NCI-H510A treated with DMSO at 0.1 percent for 48 hours (cell line): Measurements from ENCODE around the gene GSTA2.
"Not testable (repeated sequence)": the region's sequence is repeated elsewhere in the genome, so short reads cannot be mapped to it uniquely, and the experiment has no call there.

ENCODE experiments used
- DNase-seq: peaks from one replicate; lab custom pipeline; 2025; lab: John Stamatoyannopoulos, UW

Gene GSTA2

GRCh38 chr6:52763322-52763916 is at the start of gene GSTA2:
Gene GSTA2 (minus strand): TSS chr6:52763475. CDS start chr6:52757947, 5,528 bp downstream.
- not testable (repeated sequence) for DNase-seq

GRCh38 chr6:52809777-52810176 is 46.5 kb upstream of the GSTA2 start:
- DNase-seq, result not testable (repeated sequence)

GRCh38 chr6:52808660-52809059 is 45.4 kb upstream of the GSTA2 start:
- no peak for DNase-seq

- DNase-seq, result not testable (repeated sequence)
Observed at GRCh38 chr6:52803668-52804255, 40.5 kb upstream of the GSTA2 start, which contains the start of gene GSTA1. Gene GSTA1 (minus strand): TSS chr6:52803816. CDS start chr6:52799267, 4,549 bp downstream.

GRCh38 chr6:52802806-52803205 is 39.5 kb upstream of the GSTA2 start:
- DNase-seq, result no peak

GRCh38 chr6:52801188-52801841 is 38.0 kb upstream of the GSTA2 start:
- peak; percentile 55 for DNase-seq

GRCh38 chr6:52799272-52799671 is 36.0 kb upstream of the GSTA2 start:
- DNase-seq, result not testable (repeated sequence)

- DNase-seq, result not testable (repeated sequence)
Observed at GRCh38 chr6:52794366-52794765, 31.1 kb upstream of the GSTA2 start.

GRCh38 chr6:52790861-52791260 is 27.6 kb upstream of the GSTA2 start:
- no peak for DNase-seq

- DNase-seq, result not testable (repeated sequence)
Observed at GRCh38 chr6:52789658-52790057, 26.4 kb upstream of the GSTA2 start.

- no peak for DNase-seq
Observed at GRCh38 chr6:52788478-52788877, 25.2 kb upstream of the GSTA2 start.

- no peak for DNase-seq
Observed at GRCh38 chr6:52787917-52788316, 24.6 kb upstream of the GSTA2 start.

- no peak for DNase-seq
Observed at GRCh38 chr6:52786249-52786956, 23.1 kb upstream of the GSTA2 start.

- peak; percentile 21 for DNase-seq
Observed at GRCh38 chr6:52782696-52783274, 19.5 kb upstream of the GSTA2 start.

GRCh38 chr6:52782209-52782608 is 18.9 kb upstream of the GSTA2 start:
- DNase-seq, result not testable (repeated sequence)

- DNase-seq, result peak; percentile 45
Observed at GRCh38 chr6:52779237-52779636, 16.0 kb upstream of the GSTA2 start.

- DNase-seq, result not testable (repeated sequence)
Observed at GRCh38 chr6:52776711-52777351, 13.6 kb upstream of the GSTA2 start.

GRCh38 chr6:52769399-52769798 is 6.1 kb upstream of the GSTA2 start:
- DNase-seq, result not testable (repeated sequence)

- not testable (repeated sequence) for DNase-seq
Observed at GRCh38 chr6:52767658-52768057, 4.4 kb upstream of the GSTA2 start.

GRCh38 chr6:52761673-52762491 is 1.4 kb downstream of the GSTA2 start:
- peak; percentile 86 for DNase-seq
